Immature natural killer cell (primary cell): ENCODE measurements around the gene RAB37. TPM values are rescaled to one million over a fixed set of nuclear protein-coding genes. Genes with fewer than 3 reads are reported as not detected.

Experiments
- DNase-seq, 3 donors: peaks; one replicate each; pipeline ENCODE4 v3.0.0; 2022; ENCODE audit warnings: mixed read lengths in 1 of 3
- H3K27ac Mint-ChIP-seq, 6 donors: one replicate each; pipeline ENCODE4 v1.8.0; 2020; ENCODE audit warnings: mixed read lengths in 6 of 6, mild to moderate bottlenecking in 5 of 6, inconsistent platforms in 4 of 6, moderate library complexity in 3 of 6
- H3K27me3 Mint-ChIP-seq, 3 donors: one replicate each; pipeline ENCODE4 v1.8.0; 2020 to 2021; ENCODE audit warnings: low read depth in 3 of 3, mild to moderate bottlenecking in 3 of 3, mixed read lengths in 3 of 3, moderate library complexity in 3 of 3, inconsistent platforms in 1 of 3
- H3K36me3 Mint-ChIP-seq, 3 donors: one replicate each; pipeline ENCODE4 v1.8.0; 2020; ENCODE audit warnings: mixed read lengths in 3 of 3, inconsistent platforms in 2 of 3, mild to moderate bottlenecking in 2 of 3
- H3K4me1 Mint-ChIP-seq, 2 donors: one replicate each; pipeline ENCODE4 v1.8.0; 2020; ENCODE audit warnings: inconsistent platforms in 2 of 2, mild to moderate bottlenecking in 2 of 2, mixed read lengths in 2 of 2, moderate library complexity in 1 of 2
- H3K4me3 Mint-ChIP-seq, 5 donors: one replicate each; pipeline ENCODE4 v1.8.0; 2020; ENCODE audit warnings: mild to moderate bottlenecking in 5 of 5, mixed read lengths in 5 of 5, inconsistent platforms in 3 of 5, moderate library complexity in 3 of 5
- H3K9me3 Mint-ChIP-seq, 6 donors: one replicate each; pipeline ENCODE4 v1.8.0; 2020; ENCODE audit warnings: mild to moderate bottlenecking in 6 of 6, mixed read lengths in 6 of 6, inconsistent platforms in 4 of 6, moderate library complexity in 3 of 6
- polyA plus RNA-seq, 3 donors: library from polyadenylated mRNA; unstranded; fragments of 300-500 nt; fragmentation: Illumina TruSeq; gene quantifications; one replicate each; pipeline ENCODE4 v1.2.3, GENCODE V29; 2021

RAB37 gene
- polyA plus RNA-seq, 3 donors from 2014 or later = 208 to 218 (median 212) TPM

DNA sequence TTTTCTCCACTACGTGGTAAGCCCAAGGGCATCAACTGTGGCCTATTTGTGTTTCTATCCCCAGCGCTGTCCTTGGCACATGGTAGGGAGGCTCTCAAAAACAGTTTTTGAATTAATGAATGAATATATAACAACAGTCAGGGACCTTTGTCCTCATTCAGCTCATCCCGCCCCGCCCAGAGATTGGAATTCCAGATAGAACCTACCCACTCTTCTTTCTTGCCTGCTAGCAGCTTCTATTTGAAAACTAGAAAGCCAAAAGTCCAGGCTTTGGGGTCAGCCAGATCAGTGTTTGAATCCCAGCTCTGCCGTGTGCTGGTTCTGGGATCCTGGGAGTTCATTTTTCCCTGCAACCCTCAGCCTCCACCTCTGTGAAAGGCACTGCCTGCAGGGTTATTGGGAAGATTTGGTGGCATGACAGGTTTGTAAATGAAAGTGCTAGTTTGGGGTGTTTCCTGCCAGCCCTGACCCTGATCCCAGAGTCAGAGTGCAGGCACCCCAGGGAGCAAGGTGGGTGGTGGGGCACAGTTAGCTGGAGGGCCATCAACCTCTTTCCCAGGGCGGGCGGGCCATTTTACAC is 15.9 kb downstream of the RAB37 start:
- peaks cover 80% of the 10 kb centered on the region in 2 donors for H3K4me1 Mint-ChIP-seq
- H3K9me3 Mint-ChIP-seq = peaks cover 0 to 2% (median 0%) of the 10 kb centered on the region in 6 donors
- H3K27ac Mint-ChIP-seq = peak overlapping the region; percentile 87 to 96 (median 92)
- peaks cover 11 to 31% (median 19%) of the 10 kb centered on the region in 3 donors for H3K36me3 Mint-ChIP-seq
- peaks cover 7 to 19% (median 16%) of the 10 kb centered on the region in 3 donors for H3K27me3 Mint-ChIP-seq
- peak overlapping the region; percentile 95 to 99 (median 97) for H3K4me3 Mint-ChIP-seq
- no peak for DNase-seq

DNA sequence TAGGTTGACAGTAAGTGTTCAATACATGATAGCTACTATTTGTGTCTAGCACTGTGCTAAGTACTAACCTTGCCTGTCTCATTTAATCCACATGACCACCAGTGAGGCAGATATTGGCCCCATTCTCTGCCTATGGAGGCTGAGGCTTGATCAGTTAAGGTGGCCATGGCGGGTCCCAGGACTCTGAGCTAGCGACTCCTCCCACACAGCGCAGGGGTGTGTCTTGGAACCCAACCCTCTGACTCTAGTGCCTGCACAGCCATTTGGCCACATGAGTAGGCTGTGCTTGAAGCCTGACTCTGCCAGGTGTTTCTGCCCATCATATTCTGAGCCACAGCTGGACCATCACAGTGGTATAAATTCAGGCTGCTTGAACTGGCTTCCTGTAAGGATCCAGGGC is 17.8 kb downstream of the RAB37 start:
- H3K27ac Mint-ChIP-seq = peak overlapping the region; percentile 87 to 96 (median 92)

DNA sequence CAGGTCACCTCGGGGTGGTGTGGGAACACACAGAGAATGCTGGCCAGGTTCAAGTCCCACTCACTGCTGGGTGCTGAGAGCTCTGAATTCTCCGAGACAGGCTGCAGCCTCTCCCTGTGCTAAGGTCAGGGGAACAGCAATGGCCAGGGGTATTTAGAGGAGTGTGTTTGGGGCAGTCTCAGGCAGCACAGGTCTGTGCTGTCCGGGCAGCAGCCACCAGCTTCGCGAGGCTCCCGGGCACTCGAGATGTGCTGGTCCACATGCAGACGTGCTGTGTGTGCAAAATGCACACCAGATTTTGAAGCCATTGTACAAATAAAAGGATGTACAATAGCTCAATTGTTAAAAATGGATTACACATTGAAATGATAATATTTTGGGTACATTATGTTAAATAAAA is 18.5 kb downstream of the RAB37 start:
- Mint-ChIP-seq H3K27ac (peak overlapping the region; percentile 41 to 96 (median 91)), H3K4me3 (peak overlapping the region; percentile 95 to 99 (median 97)), H3K9me3 (no peaks in the 10 kb centered on the region), H3K27me3 (peaks cover 6 to 12% (median 10%) of the 10 kb centered on the region in 3 donors), H3K4me1 (peaks cover 96 to 98% of the 10 kb centered on the region in 2 donors), H3K36me3 (peaks cover 3 to 23% (median 11%) of the 10 kb centered on the region in 3 donors)
- no peak for DNase-seq

More for the DNA sequence above, 17.8 kb downstream of the RAB37 start:
- Mint-ChIP-seq H3K27me3 (peaks cover 8 to 14% (median 12%) of the 10 kb centered on the region in 3 donors), H3K9me3 (no peaks in the 10 kb centered on the region), H3K36me3 (peaks cover 8 to 27% (median 16%) of the 10 kb centered on the region in 3 donors), H3K4me1 (peaks cover 95 to 96% of the 10 kb centered on the region in 2 donors), H3K4me3 (peak overlapping the region; percentile 95 to 99 (median 97))
- no peak for DNase-seq

DNA sequence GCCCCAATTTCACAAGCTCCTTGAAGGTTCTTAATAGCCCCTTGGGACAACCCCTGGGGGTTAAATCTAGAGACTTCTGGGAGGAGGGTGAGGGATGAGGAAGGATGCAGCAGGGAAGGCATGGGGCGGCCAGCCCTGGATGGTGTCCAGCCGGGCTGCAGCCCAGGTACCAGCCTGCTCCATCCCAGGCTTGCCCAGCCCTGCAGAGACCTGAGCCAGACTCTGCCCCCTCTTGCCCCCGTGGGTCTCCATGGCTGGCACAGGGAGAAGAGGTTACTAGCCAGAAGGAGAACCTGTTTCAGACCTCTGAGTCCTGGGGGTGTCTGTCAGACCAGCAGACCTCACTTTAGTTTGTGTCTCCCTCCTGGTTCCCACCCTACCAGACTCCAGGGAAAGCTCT is 19.8 kb downstream of the RAB37 start:
- Mint-ChIP-seq H3K9me3 (no peaks in the 10 kb centered on the region), H3K27ac (peak overlapping the region; percentile 68 to 92 (median 79)), H3K27me3 (peaks cover 2 to 8% (median 6%) of the 10 kb centered on the region in 3 donors), H3K4me3 (peak overlapping the region; percentile 65 to 99 (median 86)), H3K4me1 (peaks cover 97 to 99% of the 10 kb centered on the region in 2 donors), H3K36me3 (peaks cover 3 to 11% (median 6%) of the 10 kb centered on the region in 3 donors)
- no peak for DNase-seq

GRCh38 chr17:74757502-74757901 is 20.4 kb downstream of the RAB37 start:
- Mint-ChIP-seq H3K4me1 (peaks cover 95 to 97% of the 10 kb centered on the region in 2 donors), H3K27ac (peak overlapping the region; percentile 62 to 92 (median 86))

GRCh38 chr17:74757931-74758847 is 21.1 kb downstream of the RAB37 start:
- no peak for DNase-seq
- peaks cover 2 to 8% (median 3%) of the 10 kb centered on the region in 3 donors for H3K27me3 Mint-ChIP-seq
- peak overlapping the region; percentile 84 to 92 (median 90) for H3K27ac Mint-ChIP-seq
- H3K4me1 Mint-ChIP-seq = peaks cover 95 to 97% of the 10 kb centered on the region in 2 donors
- peaks cover 0 to under 1% (median 0%) of the 10 kb centered on the region in 3 donors for H3K36me3 Mint-ChIP-seq
- H3K4me3 Mint-ChIP-seq = peak overlapping the region; percentile 76 to 99 (median 86)
- H3K9me3 Mint-ChIP-seq = no peaks in the 10 kb centered on the region

More at GRCh38 chr17:74757502-74757901, 20.4 kb downstream of the RAB37 start:
- Mint-ChIP-seq H3K27me3 (peaks cover 2 to 8% (median 3%) of the 10 kb centered on the region in 3 donors), H3K9me3 (no peaks in the 10 kb centered on the region), H3K4me3 (peak overlapping the region; percentile 76 to 99 (median 86)), H3K36me3 (peaks cover 3 to 8% (median 6%) of the 10 kb centered on the region in 3 donors)
- DNase-seq = no peak

DNA sequence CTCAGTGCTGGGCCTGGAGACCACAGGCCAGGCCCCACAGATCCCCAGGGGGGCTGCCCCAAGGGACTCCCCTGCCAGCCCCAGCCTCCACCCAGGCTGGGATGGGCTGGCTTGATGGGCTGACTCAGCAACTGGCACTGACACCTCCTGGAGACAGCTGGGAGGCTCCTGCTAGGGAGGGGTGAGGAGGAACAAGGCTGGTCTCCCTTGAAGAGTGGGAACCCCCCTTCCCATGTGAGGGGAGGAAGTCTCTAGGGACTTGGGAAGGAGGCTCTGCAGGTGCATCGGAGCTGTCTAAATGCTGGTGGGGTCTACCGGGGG is 21.8 kb downstream of the RAB37 start:
- peak overlapping the region; percentile 84 to 92 (median 90) for H3K27ac Mint-ChIP-seq
- H3K4me3 Mint-ChIP-seq = peak overlapping the region; percentile 76 to 99 (median 86)
- H3K27me3 Mint-ChIP-seq = peaks cover 2 to 4% (median 3%) of the 10 kb centered on the region in 3 donors
- DNase-seq = no peak
- no peaks in the 10 kb centered on the region for H3K9me3 Mint-ChIP-seq
- peaks cover 90 to 97% of the 10 kb centered on the region in 2 donors for H3K4me1 Mint-ChIP-seq
- no peaks in the 10 kb centered on the region for H3K36me3 Mint-ChIP-seq

DNA sequence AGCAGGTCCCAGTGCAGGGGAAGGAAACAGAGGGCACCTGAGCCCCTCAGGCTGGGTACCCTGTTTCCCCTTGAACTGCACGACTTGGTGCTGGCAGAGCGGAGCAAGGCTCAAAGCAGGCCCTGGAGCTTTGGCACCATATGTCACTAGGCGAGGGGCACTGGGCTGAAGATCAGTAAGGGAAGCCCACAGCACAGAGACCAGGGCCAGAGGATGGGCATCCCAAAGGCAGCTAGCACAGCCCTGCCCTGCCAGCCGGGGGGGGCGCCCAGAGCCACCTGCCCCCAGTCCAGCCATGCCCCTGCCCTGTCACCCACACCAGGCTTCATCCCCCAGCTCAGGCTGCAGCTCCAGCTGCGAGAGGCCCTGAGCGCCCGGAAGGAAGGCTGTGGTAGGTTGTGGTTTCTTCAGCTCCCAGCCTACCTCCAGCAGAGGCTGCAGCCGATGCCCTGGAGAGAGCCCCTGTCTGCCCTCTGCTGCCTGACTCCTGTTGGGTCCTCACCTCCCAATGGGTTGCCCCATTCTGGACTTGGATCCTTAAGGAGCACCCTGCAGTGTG is 22.3 kb downstream of the RAB37 start:
- Mint-ChIP-seq H3K27me3 (peaks cover 2 to 3% (median 3%) of the 10 kb centered on the region in 3 donors), H3K27ac (peak overlapping the region; percentile 84 to 92 (median 90)), H3K36me3 (no peaks in the 10 kb centered on the region), H3K4me1 (peaks cover 84 to 95% of the 10 kb centered on the region in 2 donors), H3K4me3 (peak overlapping the region; percentile 76 to 99 (median 86)), H3K9me3 (no peaks in the 10 kb centered on the region)
- DNase-seq = peak; percentile 77 to 80 (median 77)

GRCh38 chr17:74759941-74760340 is 22.9 kb downstream of the RAB37 start:
- Mint-ChIP-seq H3K36me3 (no peaks in the 10 kb centered on the region), H3K27me3 (peaks cover 1 to 3% (median 1%) of the 10 kb centered on the region in 3 donors), H3K9me3 (no peaks in the 10 kb centered on the region), H3K4me1 (peaks cover 78 to 93% of the 10 kb centered on the region in 2 donors), H3K27ac (peak overlapping the region; percentile 72 to 91 (median 86)), H3K4me3 (peak overlapping the region; percentile 76 to 99 (median 86))
- DNase-seq = no peak

DNA sequence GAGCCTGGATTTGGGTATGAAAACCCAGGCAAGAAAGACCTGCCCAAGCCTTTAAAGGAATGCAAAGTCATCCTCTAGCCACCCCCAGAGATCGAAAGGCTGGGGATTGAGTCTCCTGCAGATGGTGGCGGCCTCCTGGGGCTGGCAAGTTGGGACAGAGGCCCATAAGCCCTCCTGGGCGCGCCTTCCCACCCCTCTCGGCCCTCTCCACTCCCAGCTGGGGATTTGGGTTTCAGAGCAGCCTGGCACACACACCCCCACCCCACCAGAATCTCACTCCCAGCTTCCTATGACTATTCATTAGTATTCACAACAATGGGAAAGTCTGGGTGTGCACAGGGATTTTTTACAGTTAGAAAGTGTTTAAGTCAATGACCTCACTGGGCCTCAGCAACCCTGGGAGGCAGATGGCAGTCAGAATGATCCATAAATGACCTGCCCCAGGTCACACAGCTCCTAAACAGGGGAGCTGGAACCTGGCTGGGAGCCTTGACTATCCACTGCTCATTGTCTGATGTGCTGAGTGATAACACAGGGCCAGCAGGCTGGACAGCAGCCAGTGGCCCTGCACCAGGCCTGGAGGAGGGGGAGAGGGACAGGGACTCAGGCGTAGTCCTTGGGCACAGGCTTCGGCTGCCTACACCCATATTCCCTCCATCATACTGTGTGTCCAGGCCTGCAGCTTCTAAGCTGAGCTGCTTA is 23.5 kb downstream of the RAB37 start:
- Mint-ChIP-seq H3K9me3 (no peaks in the 10 kb centered on the region), H3K4me3 (peak overlapping the region; percentile 76 to 99 (median 86)), H3K27ac (peak overlapping the region; percentile 72 to 91 (median 88)), H3K27me3 (peaks cover 0 to 1% (median 1%) of the 10 kb centered on the region in 3 donors), H3K36me3 (no peaks in the 10 kb centered on the region), H3K4me1 (peaks cover 72 to 88% of the 10 kb centered on the region in 2 donors)
- no peak for DNase-seq

DNA sequence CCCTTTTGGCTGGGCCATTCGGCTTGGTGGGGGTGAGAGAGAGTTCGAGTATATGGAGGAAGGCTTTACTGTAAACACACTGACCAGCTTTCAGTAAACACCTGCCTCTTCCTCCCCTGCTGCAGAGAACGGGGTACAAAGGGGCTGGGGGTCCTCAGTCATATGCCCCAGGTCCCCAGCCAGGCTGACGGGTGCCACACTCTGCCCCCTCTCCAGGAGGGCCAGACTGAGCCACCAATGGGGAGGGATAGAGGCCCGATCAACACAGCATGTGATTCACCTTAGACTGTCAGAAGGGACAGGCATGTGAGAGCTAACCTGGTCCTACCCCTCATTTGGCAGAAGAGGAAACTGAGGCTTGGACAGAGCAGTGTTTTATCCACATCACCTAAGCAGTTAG is 24.4 kb downstream of the RAB37 start:
- Mint-ChIP-seq H3K27ac (peak overlapping the region; percentile 72 to 91 (median 81)), H3K36me3 (peaks cover 0 to 3% (median 0%) of the 10 kb centered on the region in 3 donors), H3K27me3 (peaks cover 0 to 1% (median 1%) of the 10 kb centered on the region in 3 donors), H3K4me3 (peak overlapping the region; percentile 27 to 99 (median 86)), H3K4me1 (peaks cover 67 to 86% of the 10 kb centered on the region in 2 donors), H3K9me3 (no peaks in the 10 kb centered on the region)
- no peak for DNase-seq

DNA sequence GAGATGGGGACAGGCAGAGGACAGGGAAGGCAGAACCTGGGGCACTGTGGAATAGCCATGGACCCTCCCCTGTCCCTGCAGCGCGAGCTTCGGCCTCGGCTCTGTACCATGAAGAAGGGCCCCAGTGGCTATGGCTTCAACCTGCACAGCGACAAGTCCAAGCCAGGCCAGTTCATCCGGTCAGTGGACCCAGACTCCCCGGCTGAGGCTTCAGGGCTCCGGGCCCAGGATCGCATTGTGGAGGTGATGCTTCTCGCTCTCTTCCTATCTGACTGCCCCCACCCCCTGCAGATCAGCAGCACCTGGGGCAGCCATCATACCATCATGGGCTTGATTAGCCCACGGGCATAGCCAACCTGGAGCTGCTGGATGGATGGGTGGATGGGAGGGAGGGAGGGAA is 24.9 kb downstream of the RAB37 start:
- no peaks in the 10 kb centered on the region for H3K9me3 Mint-ChIP-seq
- no peak for DNase-seq
- peaks cover 62 to 83% of the 10 kb centered on the region in 2 donors for H3K4me1 Mint-ChIP-seq
- peaks cover 0 to 3% (median 3%) of the 10 kb centered on the region in 3 donors for H3K36me3 Mint-ChIP-seq
- H3K4me3 Mint-ChIP-seq = peak overlapping the region in 2 of 5 donors; percentile 67 to 86
- peaks cover 0 to 1% (median 1%) of the 10 kb centered on the region in 3 donors for H3K27me3 Mint-ChIP-seq
- peak overlapping the region; percentile 72 to 91 (median 81) for H3K27ac Mint-ChIP-seq
